GM19328 (cell line): ENCODE measurements around the gene TRAPPC6A.

Source experiments
- ATAC-seq: cut with Tn5 transposase; IDR thresholded peaks from one replicate; pipeline ENCODE4 v1.9.1; 2021; ENCODE audit warnings: mild to moderate bottlenecking, moderate library complexity; ENCODE audit not compliant: unreplicated experiment

The TRAPPC6A gene

GRCh38 chr19:45186509-45187334 lies 8.7 kb upstream of the TRAPPC6A start:
- no peak for ATAC-seq

DNA sequence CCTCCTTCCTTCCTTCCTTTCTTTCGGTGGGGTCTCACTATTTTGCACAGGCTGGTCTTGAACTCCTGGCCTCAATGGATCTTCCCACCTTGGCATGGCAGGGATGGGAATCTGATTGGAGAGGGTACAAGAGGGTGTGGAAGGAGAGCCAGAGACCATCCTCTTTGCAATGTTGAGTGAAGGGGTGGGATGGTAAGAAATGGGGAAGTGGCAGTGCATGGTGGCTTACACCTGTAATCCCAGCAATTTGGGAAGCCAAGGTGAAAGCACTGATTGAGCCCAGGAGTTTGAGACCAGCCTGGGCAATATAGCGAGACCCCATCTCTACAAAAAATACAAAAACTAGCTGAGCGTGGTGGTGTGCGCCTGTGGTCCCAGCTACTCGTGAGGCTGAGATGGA lies 6.1 kb upstream of the TRAPPC6A start:
- ATAC-seq, result no peak

DNA sequence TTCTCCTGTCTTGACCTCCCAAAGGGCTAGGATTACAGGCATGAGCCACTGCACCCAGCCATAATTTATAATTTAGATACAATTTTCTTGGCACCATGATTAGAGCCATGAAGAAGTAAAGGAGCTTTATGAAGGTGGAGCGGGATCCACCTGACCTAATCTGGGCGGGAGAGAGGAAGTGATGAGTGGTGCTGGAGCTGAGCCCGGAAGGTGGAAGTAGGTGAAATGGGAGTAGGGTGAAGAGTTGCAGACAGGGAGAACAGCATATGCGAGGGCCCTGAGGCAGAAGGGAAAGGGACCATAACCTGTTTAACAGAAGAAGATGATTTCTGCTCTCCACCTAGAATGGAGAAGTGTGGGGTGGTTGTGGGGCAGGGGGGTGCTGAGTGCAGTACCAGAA lies 4.7 kb upstream of the TRAPPC6A start:
- no peak for ATAC-seq

DNA sequence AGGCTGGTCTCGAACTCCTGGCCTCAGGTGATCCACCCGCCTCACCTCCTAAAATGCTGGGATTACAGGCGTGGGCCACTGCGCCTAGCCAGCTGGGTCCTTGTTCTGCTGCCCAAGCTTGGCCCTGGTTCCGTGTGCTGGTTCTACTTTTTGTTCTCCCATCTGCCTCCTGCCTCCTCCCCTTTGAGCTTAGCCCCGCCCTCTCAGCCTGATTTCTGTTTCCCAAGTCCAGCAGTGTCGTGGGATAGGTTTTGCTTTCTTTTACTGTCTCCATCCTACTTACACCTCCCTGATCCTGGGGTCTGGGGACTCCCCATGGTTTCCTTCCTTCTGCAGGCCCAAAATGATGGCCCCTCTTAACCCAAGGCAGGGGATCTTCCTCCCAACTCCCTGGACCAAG lies 2.9 kb upstream of the TRAPPC6A start:
- no peak for ATAC-seq

DNA sequence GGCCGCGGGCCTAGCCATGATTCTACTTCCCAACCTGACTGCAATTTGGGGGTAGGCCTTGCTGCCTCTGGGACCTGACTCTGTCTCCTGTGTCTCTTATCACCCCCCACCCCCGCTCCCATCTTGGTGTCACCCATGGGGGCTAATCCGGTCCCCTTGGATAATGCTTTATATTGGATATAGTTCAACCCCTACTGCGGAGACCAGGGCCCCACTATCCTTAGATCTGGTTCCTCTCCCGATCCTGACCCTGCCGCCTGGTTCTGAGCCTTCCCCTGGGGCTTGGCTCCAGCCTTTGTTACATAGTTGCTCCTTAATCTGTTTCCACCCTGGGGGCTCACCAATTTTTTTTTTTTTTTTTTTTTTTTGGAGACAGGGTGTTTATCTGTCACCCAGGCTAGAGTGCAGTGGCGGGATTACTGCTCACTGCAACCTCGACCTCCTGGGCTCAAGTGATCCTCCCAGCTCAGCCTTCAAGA lies 1.9 kb upstream of the TRAPPC6A start:
- no peak for ATAC-seq

DNA sequence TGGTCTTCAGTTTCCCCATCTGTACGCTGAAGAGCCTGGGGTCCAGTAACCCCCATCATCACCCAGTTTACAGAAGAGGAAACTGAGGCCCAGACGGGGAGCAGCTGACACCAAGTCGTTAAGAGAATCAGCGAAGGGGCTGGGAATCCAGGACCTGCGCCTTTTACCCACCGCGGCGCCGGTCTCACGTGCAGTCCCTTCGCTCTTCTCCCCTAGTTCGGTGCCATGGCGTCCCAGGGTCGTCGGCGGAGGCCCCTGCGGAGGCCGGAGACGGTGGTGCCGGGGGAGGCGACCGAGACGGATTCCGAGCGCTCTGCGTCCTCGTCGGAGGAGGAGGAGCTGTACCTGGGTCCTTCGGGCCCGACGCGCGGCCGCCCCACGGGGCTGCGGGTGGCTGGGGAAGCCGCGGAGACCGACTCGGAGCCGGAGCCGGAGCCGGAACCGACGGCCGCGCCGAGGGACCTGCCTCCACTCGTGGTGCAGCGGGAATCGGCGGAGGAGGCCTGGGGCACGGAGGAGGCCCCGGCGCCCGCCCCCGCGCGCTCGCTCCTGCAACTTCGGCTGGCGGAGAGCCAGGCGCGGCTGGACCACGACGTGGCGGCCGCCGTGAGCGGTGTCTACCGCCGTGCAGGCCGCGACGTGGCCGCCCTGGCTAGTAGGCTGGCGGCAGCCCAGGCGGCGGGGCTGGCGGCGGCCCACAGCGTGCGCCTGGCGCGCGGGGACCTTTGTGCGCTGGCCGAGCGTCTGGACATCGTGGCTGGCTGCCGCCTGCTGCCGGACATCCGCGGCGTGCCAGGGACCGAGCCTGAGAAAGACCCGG lies 1.2 kb upstream of the TRAPPC6A start:
- no peak for ATAC-seq

- ATAC-seq, result peak; percentile 82
These were observed 430 bp upstream of the TRAPPC6A start, which contains the start of gene BLOC1S3 for GRCh38 chr19:45178262-45179071. BLOC1S3 (plus strand) TSS chr19:45178784; CDS start chr19:45179297, 513 bp downstream.

DNA sequence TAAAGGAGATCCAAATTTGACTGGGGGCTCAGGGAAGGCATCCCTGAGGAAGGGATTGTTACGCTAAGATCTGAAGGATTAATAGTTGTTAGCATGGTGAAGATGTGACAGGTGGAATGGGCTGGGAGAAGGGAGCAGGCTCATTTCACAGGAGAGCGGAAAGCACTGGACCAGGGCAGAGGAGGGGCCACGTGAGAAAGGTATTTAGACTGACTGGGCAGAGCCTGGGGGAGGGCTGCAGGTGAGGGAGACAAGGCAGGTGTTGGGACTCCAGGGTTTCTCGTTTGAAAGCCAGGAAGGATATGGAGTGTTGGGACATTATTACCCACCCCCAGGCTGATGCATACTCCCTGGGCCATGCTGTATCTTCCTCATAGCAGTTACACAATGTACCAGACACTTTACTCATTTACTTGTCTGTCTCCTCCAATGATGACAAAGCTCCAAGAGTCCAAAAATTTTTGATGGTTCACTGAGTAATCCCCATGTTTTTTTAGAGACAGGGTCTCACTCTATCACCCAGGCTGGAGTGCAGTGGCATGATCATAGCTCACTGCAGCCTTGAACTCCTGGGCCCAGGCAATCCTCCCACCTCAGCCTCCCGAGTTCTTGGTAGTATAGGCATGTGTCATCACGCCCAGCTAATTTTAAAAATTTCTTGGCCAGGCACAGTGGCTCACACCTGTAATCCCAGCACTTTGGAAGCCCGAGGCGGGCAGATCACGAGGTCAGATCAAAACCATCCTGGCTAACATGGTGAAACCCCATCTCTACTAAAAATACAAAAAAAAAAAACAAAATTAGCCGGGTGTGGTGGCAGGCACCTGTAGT lies 2.3 kb downstream of the TRAPPC6A start:
- ATAC-seq, result no peak

- ATAC-seq, result no peak
These were observed 4.2 kb downstream of the TRAPPC6A start for GRCh38 chr19:45173816-45174215.

- no peak for ATAC-seq
These were observed 5.3 kb downstream of the TRAPPC6A start for GRCh38 chr19:45172611-45173208.

DNA sequence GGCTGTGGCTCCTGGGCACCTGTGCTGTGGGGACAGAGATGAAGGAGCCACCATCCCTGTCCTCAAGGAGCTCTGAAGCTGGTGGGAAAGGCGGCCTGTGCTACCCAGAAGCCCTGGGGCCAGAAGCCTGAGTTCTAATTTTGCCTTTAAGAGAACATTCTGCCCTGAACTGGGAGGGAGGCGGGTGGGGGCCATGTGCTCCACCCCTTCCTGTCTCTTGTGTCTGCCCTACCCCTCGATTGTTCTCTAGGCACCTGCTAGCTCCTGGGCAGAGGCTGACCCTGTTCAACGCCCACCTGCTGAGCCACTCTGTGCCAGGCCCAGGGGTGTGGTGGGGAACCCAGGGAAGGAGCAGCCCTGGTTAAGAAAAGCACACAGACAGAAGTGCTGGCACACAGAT lies 5.9 kb downstream of the TRAPPC6A start:
- no peak for ATAC-seq

DNA sequence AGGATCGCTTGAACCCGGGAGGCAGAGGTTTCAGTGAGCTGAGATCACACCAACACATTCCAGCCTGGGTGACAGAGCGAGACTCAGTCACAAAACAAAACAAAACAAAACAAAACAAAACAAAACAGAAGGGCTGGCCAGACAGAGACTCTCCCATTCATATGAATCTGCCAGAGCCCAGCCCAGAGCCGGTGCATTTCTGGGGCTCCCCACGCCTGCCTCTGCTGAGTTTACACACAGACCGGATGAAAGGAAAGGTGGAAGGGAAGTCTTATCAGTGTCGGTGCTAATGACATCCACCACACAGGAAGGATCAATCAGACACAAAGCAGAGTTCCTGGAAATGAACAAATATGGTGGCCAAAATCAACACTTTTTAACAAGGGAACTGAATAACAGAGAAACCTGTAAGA lies 6.8 kb downstream of the TRAPPC6A start:
- no peak for ATAC-seq

DNA sequence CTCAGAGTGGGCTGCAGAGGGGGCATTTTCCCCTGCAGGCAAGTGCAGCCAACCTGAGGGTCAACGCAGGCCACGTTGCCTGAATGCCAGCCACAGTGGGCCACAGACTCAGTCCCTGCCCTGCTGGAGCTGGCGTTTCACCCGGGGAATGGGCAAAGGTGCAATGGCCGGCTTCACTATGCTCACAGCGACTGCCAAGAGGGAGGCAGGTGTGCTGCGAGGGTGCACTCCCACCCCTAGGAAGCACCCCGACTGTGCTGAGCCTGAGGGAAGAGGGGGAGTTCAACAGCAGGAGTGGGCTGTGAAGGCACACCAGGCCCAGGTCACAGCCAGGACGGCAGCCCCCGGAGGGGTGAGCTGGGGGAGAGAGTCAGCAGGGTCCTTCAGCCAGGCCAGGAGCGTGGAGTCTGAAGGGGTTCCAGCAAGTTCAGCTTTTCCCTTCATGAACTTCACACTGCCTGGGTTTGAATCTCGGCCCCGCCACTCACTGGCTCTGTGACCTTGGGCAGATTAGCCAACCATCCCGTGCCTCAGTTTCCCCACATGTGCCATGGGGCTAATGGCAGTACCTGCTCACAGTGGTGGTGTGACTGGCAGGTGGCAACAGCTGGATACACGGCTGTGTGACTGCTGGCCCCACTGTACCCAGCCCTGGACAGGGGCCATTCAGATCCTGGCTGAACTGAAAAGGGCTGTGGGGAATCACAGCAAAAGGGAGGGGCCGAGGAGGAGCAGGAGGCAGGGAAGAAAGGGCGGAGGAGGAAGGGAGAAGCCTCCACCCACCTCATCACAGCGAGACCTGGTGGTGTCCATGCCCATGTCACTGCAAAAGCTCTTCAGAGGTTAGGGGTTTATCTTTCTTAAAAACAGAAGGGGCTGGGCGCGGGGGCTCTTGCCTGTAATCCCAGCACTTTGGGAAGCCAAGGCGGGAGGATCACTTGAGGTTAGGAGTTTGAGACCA lies 7.6 kb downstream of the TRAPPC6A start:
- ATAC-seq, result no peak

DNA sequence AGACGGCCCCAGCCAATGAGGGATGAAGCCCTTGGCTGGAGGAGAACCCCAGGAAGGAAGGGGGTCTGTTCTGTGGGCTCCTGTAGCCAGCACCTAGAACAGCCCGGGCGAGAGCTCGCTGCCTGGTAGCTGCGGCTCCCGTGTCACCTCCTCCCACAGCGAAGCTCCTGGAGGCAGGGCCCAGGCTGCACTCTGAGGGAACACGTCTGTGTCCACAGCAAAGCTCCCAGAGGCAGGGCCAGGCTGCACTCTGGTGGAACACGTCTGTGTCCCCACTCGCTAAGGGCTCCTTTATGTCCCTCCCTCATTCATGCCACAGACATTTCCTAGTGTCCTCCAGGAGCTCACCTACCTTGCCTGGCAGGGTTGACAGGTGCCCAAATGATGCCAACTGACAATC lies 8.4 kb downstream of the TRAPPC6A start:
- no peak for ATAC-seq

DNA sequence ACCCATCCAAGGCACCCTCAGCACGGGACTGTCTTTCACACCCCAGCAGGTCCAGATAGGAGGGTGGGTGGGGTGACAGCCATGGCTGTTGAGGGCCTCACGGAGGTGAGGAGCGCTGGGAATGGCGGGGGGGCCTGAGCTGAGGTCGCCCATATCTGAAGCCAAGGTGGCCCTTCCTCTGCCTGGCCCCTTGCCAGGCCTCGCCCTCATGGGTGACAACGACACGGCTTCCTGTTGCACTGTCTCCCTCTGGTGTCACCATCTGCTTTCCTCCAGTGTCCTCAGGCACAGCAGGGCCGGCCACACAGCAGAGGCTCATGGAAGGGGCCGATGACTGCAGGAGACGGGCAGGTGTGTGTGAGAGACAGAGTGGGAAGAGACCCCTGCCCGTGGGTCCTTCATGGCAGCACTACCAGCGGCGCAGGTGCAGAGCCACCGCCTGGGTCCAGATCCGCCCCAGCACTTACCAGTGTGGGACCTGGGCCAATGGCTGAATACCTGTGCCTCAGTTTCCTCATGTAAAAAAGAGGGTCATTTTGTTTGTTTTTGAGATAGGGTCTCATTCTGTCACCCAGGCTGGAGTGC lies 9.2 kb downstream of the TRAPPC6A start:
- no peak for ATAC-seq

GRCh38 chr19:45166723-45167252 lies 11.2 kb downstream of the TRAPPC6A start:
- no peak for ATAC-seq

- ATAC-seq, result peak; percentile 67
These were observed 13.3 kb downstream of the TRAPPC6A start for GRCh38 chr19:45164577-45165335.
